PC-3 (cell line): ENCODE data around the gene ANAPC16.

Experiments used
- EZH2 ChIP-seq: fragments of 300-600 bp; sonication (generic); IDR thresholded peaks from one replicate; pipeline ENCODE4 v1.6.1; 2017; ENCODE audit warnings: antibody characterized with exemption, mild to moderate bottlenecking, low read length; ENCODE audit not compliant: unreplicated experiment
- EZH2phosphoT487 ChIP-seq: fragments of 300-600 bp; sonication (generic); IDR thresholded peaks from 2 replicates; pipeline ENCODE4 v1.6.1; 2018; ENCODE audit warnings: mild to moderate bottlenecking, antibody characterized with exemption, low read length, borderline replicate concordance
- TF ChIP-seq, protein P1 (sequence below): fragments of 300-600 bp; sonication (generic); conservative IDR thresholded peaks from 2 replicates; pipeline ENCODE4 v1.5.1; 2017; ENCODE audit warnings: antibody characterized with exemption, low read depth, mild to moderate bottlenecking, low read length

DNA sequence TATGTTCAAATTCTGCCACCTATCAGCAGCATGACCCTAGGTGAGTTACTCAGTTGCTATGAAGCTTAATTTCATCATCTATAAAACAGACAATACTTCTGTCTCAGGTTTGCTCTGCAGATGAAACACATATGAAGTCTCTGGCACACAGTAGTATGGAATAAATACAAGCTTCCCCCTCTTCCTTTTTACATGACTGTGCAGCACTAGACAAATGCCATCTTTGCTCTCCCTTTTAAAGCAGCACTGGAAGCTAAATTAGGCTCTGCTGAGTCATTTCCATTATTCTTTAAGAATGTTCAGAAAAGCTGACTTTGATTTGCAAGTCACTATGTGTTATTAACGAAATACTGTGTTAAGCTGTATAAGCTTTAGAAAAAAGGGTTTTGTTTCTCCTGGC lies 40.7 kb upstream of the ANAPC16 start:
- TF ChIP-seq, protein P1, sequence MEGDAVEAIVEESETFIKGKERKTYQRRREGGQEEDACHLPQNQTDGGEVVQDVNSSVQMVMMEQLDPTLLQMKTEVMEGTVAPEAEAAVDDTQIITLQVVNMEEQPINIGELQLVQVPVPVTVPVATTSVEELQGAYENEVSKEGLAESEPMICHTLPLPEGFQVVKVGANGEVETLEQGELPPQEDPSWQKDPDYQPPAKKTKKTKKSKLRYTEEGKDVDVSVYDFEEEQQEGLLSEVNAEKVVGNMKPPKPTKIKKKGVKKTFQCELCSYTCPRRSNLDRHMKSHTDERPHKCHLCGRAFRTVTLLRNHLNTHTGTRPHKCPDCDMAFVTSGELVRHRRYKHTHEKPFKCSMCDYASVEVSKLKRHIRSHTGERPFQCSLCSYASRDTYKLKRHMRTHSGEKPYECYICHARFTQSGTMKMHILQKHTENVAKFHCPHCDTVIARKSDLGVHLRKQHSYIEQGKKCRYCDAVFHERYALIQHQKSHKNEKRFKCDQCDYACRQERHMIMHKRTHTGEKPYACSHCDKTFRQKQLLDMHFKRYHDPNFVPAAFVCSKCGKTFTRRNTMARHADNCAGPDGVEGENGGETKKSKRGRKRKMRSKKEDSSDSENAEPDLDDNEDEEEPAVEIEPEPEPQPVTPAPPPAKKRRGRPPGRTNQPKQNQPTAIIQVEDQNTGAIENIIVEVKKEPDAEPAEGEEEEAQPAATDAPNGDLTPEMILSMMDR, result no peak
- TF ChIP-seq EZH2 (no peak), EZH2phosphoT487 (no peak)
